PFSK-1 (cell line): ENCODE data around the gene GRK5.

Experiments used
- FOXP2 ChIP-seq: optimal IDR thresholded peaks from 2 replicates; pipeline ENCODE3; 2011; ENCODE audit warnings: borderline replicate concordance, control low read depth, inconsistent platforms; ENCODE audit not compliant: insufficient read depth; ENCODE audit errors: extremely low read length, extremely low read depth
- POLR2AphosphoS5 ChIP-seq: IDR thresholded peaks from 2 replicates; pipeline ENCODE4 v1.6.1; 2012; ENCODE audit warnings: low read depth, mild to moderate bottlenecking, control low read depth, low read length, moderate library complexity
- SIN3A ChIP-seq: IDR thresholded peaks from 2 replicates; pipeline ENCODE4 v1.6.1; 2012; ENCODE audit warnings: mild to moderate bottlenecking, low read length, moderate library complexity, borderline replicate concordance; ENCODE audit not compliant: insufficient read depth
- TAF1 ChIP-seq: IDR thresholded peaks from 2 replicates; pipeline ENCODE4 v1.6.1; 2012; ENCODE audit warnings: low read length, control low read depth, borderline replicate concordance; ENCODE audit not compliant: insufficient read depth
- TF ChIP-seq, protein P1 (sequence below), 2 experiments: IDR thresholded peaks; 2 replicates each; pipeline versions ENCODE4 v1.6.1 to v1.8.0; 2011 to 2012; ENCODE audit warnings: low read depth in 2 of 2, low read length in 2 of 2, control low read depth in 1 of 2, inconsistent platforms in 1 of 2, mild to moderate bottlenecking in 1 of 2, moderate library complexity in 1 of 2; ENCODE audit not compliant: insufficient read depth in 1 of 2

Gene GRK5

DNA sequence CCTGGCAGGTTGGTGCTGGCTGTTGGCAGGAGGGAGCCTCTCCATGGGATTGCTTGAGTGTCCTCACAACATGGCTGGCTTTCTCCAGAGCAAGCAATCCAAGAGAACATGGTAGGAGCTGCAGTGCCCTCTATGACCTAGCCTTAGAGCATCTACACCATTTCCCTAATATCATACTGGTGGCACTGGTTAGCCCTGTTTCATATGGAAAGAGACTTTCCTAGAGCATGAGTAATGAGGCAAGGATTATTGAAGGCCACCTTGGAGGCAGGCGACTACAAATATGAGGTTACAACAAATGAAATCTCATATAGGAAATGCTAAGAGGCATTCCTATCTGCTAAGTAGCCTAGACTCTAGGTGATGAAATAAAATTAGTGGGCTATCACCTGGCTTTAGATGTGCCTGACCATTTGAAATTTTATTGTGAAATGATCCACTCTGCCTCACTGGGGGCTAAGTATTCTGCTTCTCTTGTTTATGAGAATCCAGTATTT is 181.5 kb downstream of the GRK5 start:
- TF ChIP-seq TAF1 (no peak), FOXP2 (no peak), SIN3A (no peak), POLR2AphosphoS5 (no peak)
- TF ChIP-seq, protein P1, sequence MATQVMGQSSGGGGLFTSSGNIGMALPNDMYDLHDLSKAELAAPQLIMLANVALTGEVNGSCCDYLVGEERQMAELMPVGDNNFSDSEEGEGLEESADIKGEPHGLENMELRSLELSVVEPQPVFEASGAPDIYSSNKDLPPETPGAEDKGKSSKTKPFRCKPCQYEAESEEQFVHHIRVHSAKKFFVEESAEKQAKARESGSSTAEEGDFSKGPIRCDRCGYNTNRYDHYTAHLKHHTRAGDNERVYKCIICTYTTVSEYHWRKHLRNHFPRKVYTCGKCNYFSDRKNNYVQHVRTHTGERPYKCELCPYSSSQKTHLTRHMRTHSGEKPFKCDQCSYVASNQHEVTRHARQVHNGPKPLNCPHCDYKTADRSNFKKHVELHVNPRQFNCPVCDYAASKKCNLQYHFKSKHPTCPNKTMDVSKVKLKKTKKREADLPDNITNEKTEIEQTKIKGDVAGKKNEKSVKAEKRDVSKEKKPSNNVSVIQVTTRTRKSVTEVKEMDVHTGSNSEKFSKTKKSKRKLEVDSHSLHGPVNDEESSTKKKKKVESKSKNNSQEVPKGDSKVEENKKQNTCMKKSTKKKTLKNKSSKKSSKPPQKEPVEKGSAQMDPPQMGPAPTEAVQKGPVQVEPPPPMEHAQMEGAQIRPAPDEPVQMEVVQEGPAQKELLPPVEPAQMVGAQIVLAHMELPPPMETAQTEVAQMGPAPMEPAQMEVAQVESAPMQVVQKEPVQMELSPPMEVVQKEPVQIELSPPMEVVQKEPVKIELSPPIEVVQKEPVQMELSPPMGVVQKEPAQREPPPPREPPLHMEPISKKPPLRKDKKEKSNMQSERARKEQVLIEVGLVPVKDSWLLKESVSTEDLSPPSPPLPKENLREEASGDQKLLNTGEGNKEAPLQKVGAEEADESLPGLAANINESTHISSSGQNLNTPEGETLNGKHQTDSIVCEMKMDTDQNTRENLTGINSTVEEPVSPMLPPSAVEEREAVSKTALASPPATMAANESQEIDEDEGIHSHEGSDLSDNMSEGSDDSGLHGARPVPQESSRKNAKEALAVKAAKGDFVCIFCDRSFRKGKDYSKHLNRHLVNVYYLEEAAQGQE (IDR thresholded peaks at IDR 0.05; ENCODE audit: insufficient read depth in 1 of 2, low read depth in 2 of 2, low read length in 2 of 2) = no peak

DNA sequence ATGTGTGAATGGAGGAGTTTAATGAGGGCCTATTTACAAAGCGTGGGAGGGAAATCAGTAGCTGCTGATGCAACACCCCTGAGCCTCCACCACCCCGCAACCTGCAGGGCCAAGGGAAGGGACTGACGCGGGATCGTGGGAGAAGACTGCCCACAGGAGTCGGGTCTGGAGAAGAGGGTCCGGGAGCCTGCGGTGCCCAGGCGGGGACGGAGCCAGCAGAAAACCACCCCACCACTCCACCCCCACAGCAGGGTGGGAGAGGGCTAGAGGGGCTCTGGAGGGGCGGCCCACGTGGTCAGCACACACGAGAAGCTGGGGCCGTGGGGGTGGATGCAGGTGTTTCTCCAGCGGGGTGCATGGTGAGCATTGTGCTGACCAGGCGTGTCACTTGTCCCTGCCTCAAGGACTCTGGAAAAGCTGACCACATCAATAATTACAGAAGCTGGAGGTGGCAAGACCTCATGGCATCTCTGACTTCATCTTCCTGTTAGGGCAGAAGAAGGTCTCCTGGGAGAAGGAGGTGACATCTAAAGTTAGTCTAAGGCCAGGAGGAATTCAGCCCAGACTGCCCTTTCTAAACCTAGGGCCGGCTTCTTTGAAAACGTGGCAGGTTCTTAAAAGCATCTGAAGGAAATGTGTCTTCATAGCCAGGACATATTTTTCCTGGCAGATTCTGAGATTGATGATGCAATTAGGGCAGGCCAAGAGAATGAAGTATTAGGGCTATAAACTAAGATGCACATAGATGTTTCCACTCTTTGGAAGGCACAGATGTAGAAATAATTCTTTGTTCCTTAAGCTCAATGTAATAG is 184.3 kb downstream of the GRK5 start:
- no peak for TF ChIP-seq FOXP2
- TF ChIP-seq, protein P1 (IDR thresholded peaks at IDR 0.05; ENCODE audit: insufficient read depth in 1 of 2, low read depth in 2 of 2, low read length in 2 of 2) = no peak
- no peak for TF ChIP-seq POLR2AphosphoS5
- no peak for TF ChIP-seq SIN3A
- no peak for TF ChIP-seq TAF1

DNA sequence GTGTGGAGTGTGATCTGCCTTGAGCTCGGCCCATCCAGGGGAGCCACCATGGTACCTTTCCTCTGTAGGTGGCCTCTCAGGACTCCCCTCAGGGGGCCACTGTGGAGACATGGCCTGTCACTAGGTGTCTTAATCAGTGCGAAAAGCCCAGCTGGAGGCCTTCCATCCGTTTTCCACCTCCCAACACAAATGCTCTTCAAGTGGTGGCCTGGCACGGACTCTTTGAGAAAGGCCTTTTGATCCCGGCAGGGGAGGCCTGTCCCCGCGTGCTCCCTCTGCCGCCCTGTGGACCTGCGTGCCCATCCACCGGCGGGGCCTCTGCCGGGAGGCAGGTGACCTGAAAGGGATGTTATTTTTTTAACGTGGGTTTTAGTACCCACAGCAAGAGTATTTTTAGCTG is 185.6 kb downstream of the GRK5 start:
- TF ChIP-seq, protein P1 (IDR thresholded peaks at IDR 0.05; ENCODE audit: insufficient read depth in 1 of 2, low read depth in 2 of 2, low read length in 2 of 2) = no peak
- no peak for TF ChIP-seq SIN3A

DNA sequence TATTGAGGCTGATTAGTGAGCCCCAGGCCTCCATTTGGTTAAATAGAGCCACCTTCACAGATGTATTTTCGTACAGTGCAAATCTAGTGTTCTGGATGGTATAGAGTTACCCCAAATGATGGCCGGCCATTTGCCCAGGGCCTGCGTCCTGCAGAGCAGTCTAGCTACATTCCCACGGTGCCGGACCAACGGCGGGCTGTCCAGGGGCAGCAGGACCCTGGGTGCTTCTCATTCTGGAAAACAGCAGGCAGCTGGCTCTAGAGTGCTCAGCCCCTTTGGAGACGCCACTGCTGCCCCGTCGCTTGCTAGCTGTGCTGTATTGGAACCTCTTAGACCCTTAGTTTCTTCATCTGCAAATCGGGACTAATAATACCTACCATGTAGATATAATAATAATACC is 186.1 kb downstream of the GRK5 start:
- no peak for TF ChIP-seq FOXP2
- no peak for TF ChIP-seq TAF1
- TF ChIP-seq SIN3A = no peak
- TF ChIP-seq POLR2AphosphoS5 = no peak
- TF ChIP-seq, protein P1 (IDR thresholded peaks at IDR 0.05; ENCODE audit: insufficient read depth in 1 of 2, low read depth in 2 of 2, low read length in 2 of 2) = no peak

DNA sequence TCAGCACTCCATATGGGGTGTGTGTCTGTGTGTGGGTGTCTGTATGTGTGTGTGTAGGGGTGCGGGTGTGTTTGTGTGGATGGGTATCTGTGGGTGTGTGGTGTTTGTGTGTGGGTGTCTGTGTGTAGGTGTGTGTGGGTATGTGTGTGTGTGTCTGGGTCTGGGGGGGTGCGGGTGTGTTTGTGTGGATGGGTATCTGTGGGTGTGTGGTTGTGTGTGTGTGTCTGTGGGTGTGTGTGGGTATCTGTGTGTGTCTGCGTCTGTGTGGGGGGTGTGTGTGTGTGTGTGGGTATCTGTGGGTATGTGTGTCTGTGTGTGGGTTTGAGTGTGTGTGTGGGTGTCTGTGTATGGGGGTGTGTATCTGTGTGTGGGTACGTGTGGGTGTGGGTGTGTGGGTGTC is 186.5 kb downstream of the GRK5 start:
- TF ChIP-seq TAF1 = no peak
- no peak for TF ChIP-seq POLR2AphosphoS5
- no peak for TF ChIP-seq SIN3A
- TF ChIP-seq, protein P1 (IDR thresholded peaks at IDR 0.05; ENCODE audit: insufficient read depth in 1 of 2, low read depth in 2 of 2, low read length in 2 of 2) = no peak
